H9 (cell line): ENCODE results near the gene CCDC174. TPM values are rescaled to one million over a fixed set of nuclear protein-coding genes. Genes with fewer than 3 reads are reported as not detected.

Experiments
- DNase-seq: peaks from one replicate; pipeline ENCODE4 v3.0.0-alpha.2; 2017
- H2AFZ ChIP-seq: one replicate; pipeline ENCODE4 v1.6.1; 2013; ENCODE audit warnings: mild to moderate bottlenecking, low read length, control low read depth, moderate library complexity
- H2AK5ac ChIP-seq: 2 replicates; pipeline ENCODE4 v1.6.1; 2013; ENCODE audit warnings: low read length, control low read depth, mixed read lengths; ENCODE audit not compliant: insufficient read length
- H2BK120ac ChIP-seq: one replicate; pipeline ENCODE4 v1.6.1; 2013; ENCODE audit warnings: low read depth, mild to moderate bottlenecking, low read length, control low read depth, inconsistent platforms; ENCODE audit not compliant: poor library complexity, severe bottlenecking
- H2BK12ac ChIP-seq: 2 replicates; pipeline ENCODE4 v1.6.1; 2013; ENCODE audit warnings: low read length, control low read depth, mixed read lengths, low read depth; ENCODE audit not compliant: insufficient read length
- H2BK15ac ChIP-seq: 2 replicates; pipeline ENCODE4 v1.6.1; 2013; ENCODE audit warnings: low read depth, low read length, control low read depth
- H2BK20ac ChIP-seq: one replicate; pipeline ENCODE4 v1.6.1; 2013; ENCODE audit warnings: low read depth, mild to moderate bottlenecking, low read length, control low read depth, inconsistent platforms; ENCODE audit not compliant: poor library complexity, severe bottlenecking
- H2BK5ac ChIP-seq: 2 replicates; pipeline ENCODE4 v1.6.1; 2013; ENCODE audit warnings: low read length, control low read depth, mixed read lengths; ENCODE audit not compliant: insufficient read length
- H3K14ac ChIP-seq: 2 replicates; pipeline ENCODE4 v1.6.1; 2013; ENCODE audit warnings: low read length, control low read depth; ENCODE audit not compliant: insufficient read depth
- H3K18ac ChIP-seq: 2 replicates; pipeline ENCODE4 v1.6.1; 2013; ENCODE audit warnings: low read depth, mild to moderate bottlenecking, mixed read lengths, low read length, control low read depth; ENCODE audit not compliant: insufficient read length
- H3K23ac ChIP-seq: 2 replicates; pipeline ENCODE4 v1.6.1; 2013; ENCODE audit warnings: low read length, control low read depth, mixed read lengths, low read depth; ENCODE audit not compliant: insufficient read length
- H3K23me2 ChIP-seq: 2 replicates; pipeline ENCODE4 v1.6.1; 2013; ENCODE audit warnings: low read depth, mild to moderate bottlenecking, mixed read lengths, low read length, control low read depth; ENCODE audit not compliant: insufficient read length, poor library complexity, severe bottlenecking
- H3K27ac ChIP-seq: 2 replicates; pipeline ENCODE4 v1.5.1; 2013; ENCODE audit warnings: low read length, control low read depth, mixed read lengths, low read depth; ENCODE audit not compliant: insufficient read length
- H3K27me3 ChIP-seq: 2 replicates; pipeline ENCODE4 v1.6.1; 2013; ENCODE audit warnings: low read length, control low read depth, inconsistent platforms; ENCODE audit not compliant: insufficient read depth
- H3K4ac ChIP-seq: 2 replicates; pipeline ENCODE4 v1.6.1; 2013; ENCODE audit warnings: low read depth, mild to moderate bottlenecking, control low read depth, inconsistent platforms, low read length, moderate library complexity
- H3K4me1 ChIP-seq: 2 replicates; pipeline ENCODE4 v1.6.1; 2013; ENCODE audit warnings: low read length, control low read depth, inconsistent platforms; ENCODE audit not compliant: insufficient read depth
- H3K4me2 ChIP-seq: 2 replicates; pipeline ENCODE4 v1.6.1; 2013; ENCODE audit warnings: low read length, control low read depth, mixed read lengths; ENCODE audit not compliant: insufficient read length, insufficient read depth
- H3K56ac ChIP-seq: 2 replicates; pipeline ENCODE4 v1.6.1; 2013; ENCODE audit warnings: low read depth, mild to moderate bottlenecking, mixed read lengths, low read length, control low read depth; ENCODE audit not compliant: insufficient read length
- H3K79me1 ChIP-seq: 2 replicates; pipeline ENCODE4 v1.6.1; 2013; ENCODE audit warnings: low read depth, mild to moderate bottlenecking, moderate library complexity, low read length, control low read depth, inconsistent platforms; ENCODE audit not compliant: insufficient read depth, poor library complexity, severe bottlenecking
- H3K79me2 ChIP-seq: 2 replicates; pipeline ENCODE4 v1.6.1; 2013; ENCODE audit warnings: low read length, control low read depth, inconsistent platforms; ENCODE audit not compliant: insufficient read depth
- H3K9ac ChIP-seq: 2 replicates; pipeline ENCODE4 v1.6.1; 2013; ENCODE audit warnings: low read length, control low read depth, mixed read lengths; ENCODE audit not compliant: insufficient read length; ENCODE audit errors: extremely low read depth
- H3K9me3 ChIP-seq: one replicate; pipeline ENCODE4 v1.6.1; 2013; ENCODE audit warnings: low read depth, low read length, inconsistent platforms; ENCODE audit not compliant: control insufficient read depth
- H3T11ph ChIP-seq: one replicate; pipeline ENCODE4 v1.6.1; 2013; ENCODE audit warnings: mild to moderate bottlenecking, low read length, control low read depth, inconsistent platforms
- H4K20me1 ChIP-seq: one replicate; pipeline ENCODE4 v1.6.1; 2013; ENCODE audit not compliant: control insufficient read depth, insufficient read length, insufficient read depth
- H4K5ac ChIP-seq: 2 replicates; pipeline ENCODE4 v1.6.1; 2013; ENCODE audit warnings: low read depth, mild to moderate bottlenecking, mixed read lengths, low read length, control low read depth; ENCODE audit not compliant: insufficient read length
- H4K8ac ChIP-seq: replicated peaks from 2 replicates; pipeline ENCODE4 v1.6.1; 2013; ENCODE audit warnings: low read length, control low read depth, mixed read lengths, low read depth; ENCODE audit not compliant: insufficient read length
- H4K91ac ChIP-seq: 2 replicates; pipeline ENCODE4 v1.6.1; 2013; ENCODE audit warnings: low read depth, mild to moderate bottlenecking, moderate library complexity, mixed read lengths, low read length, control low read depth; ENCODE audit not compliant: insufficient read length
- H3K27ac Mint-ChIP-seq, 3 experiments: 2 replicates in 2 of 3; 3 replicates in 1 of 3; pipeline ENCODE4 v1.8.0; 2020 to 2021; ENCODE audit warnings: mixed read lengths in 3 of 3, mild to moderate bottlenecking in 1 of 3, moderate library complexity in 1 of 3
- H3K27me3 Mint-ChIP-seq: 2 replicates; pipeline ENCODE4 v1.8.0; 2021; ENCODE audit warnings: low read depth, mild to moderate bottlenecking, moderate library complexity, mixed read lengths
- H3K36me3 Mint-ChIP-seq, 3 experiments: 2 replicates in 2 of 3; 3 replicates in 1 of 3; pipeline ENCODE4 v1.8.0; 2020 to 2021; ENCODE audit warnings: low read depth in 3 of 3, mixed read lengths in 3 of 3; ENCODE audit not compliant: insufficient read depth in 1 of 3
- H3K4me1 Mint-ChIP-seq, 2 experiments: 2 replicates each; pipeline ENCODE4 v1.8.0; 2020; ENCODE audit warnings: mixed read lengths in 2 of 2
- H3K4me3 Mint-ChIP-seq, 2 experiments: 2 replicates in 1 of 2; 3 replicates in 1 of 2; pipeline ENCODE4 v1.8.0; 2020 to 2021; ENCODE audit warnings: mild to moderate bottlenecking in 2 of 2, mixed read lengths in 2 of 2, moderate library complexity in 1 of 2
- H3K9me3 Mint-ChIP-seq, 2 experiments: 2 replicates in 1 of 2; 3 replicates in 1 of 2; pipeline ENCODE4 v1.8.0; 2020; ENCODE audit warnings: mild to moderate bottlenecking in 2 of 2, mixed read lengths in 2 of 2, moderate library complexity in 1 of 2
- WGBS: extraction: QIAGEN DNeasy Blood & Tissue Kit; methylation state at CpG from one replicate; pipeline ENCODE4 v1.1.7; 2013; ENCODE audit warnings: missing lambda C conversion rate, low lambda C conversion rate, mixed read lengths; ENCODE audit not compliant: insufficient read length; ENCODE audit errors: extremely low coverage; 5-methylcytosine and 5-hydroxymethylcytosine counted together
- total RNA-seq: library from RNA; stranded (reverse); gene quantifications from 2 replicates; pipeline ENCODE4 v1.2.1, GENCODE V29; 2021
- TF ChIP-seq, protein P1 (sequence below): fragments of 200-600 bp; sonication (generic); conservative IDR thresholded peaks from 3 replicates; pipeline ENCODE4 v1.8.0; 2021; ENCODE audit warnings: antibody characterized with exemption, mild to moderate bottlenecking

Gene CCDC174
- total RNA-seq, 1 experiment from 2014 or later = 15.2 TPM

- Mint-ChIP-seq H3K36me3 (no peaks in the 10 kb centered on the region), H3K27me3 (peaks cover 16% of the 10 kb centered on the region), H3K4me3 (no peak overlapping the region), H3K27ac (no peak overlapping the region), H3K9me3 (no peaks in the 10 kb centered on the region), H3K4me1 (peaks cover 0 to 4% of the 10 kb centered on the region in 2 experiments; a peak in 2 of 4 replicates)
- Histone ChIP-seq H3K18ac (no peak overlapping the region), H3K23me2 (no peaks in the 10 kb centered on the region), H2BK5ac (no peak overlapping the region), H3K9me3 (no peaks in the 10 kb centered on the region), H3K27ac (no peak overlapping the region), H3K23ac (no peak overlapping the region), H3K9ac (no peak overlapping the region), H4K20me1 (no peaks in the 10 kb centered on the region), H2BK15ac (no peak overlapping the region), H2BK20ac (no peak overlapping the region), H4K5ac (no peak overlapping the region), H3K79me1 (no peaks in the 10 kb centered on the region), H3K27me3 (no peaks in the 10 kb centered on the region), H3T11ph (no peak overlapping the region), H3K56ac (no peak overlapping the region), H3K4me2 (no peak overlapping the region), H3K14ac (no peak overlapping the region), H2AK5ac (no peak overlapping the region), H3K79me2 (no peaks in the 10 kb centered on the region), H2AFZ (no peak overlapping the region), H2BK120ac (no peak overlapping the region), H3K4me1 (no peaks in the 10 kb centered on the region), H2BK12ac (no peak overlapping the region), H3K4ac (no peak overlapping the region), H4K91ac (no peak overlapping the region), H4K8ac (no peak overlapping the region)
- no peak for DNase-seq
- TF ChIP-seq, protein P1, sequence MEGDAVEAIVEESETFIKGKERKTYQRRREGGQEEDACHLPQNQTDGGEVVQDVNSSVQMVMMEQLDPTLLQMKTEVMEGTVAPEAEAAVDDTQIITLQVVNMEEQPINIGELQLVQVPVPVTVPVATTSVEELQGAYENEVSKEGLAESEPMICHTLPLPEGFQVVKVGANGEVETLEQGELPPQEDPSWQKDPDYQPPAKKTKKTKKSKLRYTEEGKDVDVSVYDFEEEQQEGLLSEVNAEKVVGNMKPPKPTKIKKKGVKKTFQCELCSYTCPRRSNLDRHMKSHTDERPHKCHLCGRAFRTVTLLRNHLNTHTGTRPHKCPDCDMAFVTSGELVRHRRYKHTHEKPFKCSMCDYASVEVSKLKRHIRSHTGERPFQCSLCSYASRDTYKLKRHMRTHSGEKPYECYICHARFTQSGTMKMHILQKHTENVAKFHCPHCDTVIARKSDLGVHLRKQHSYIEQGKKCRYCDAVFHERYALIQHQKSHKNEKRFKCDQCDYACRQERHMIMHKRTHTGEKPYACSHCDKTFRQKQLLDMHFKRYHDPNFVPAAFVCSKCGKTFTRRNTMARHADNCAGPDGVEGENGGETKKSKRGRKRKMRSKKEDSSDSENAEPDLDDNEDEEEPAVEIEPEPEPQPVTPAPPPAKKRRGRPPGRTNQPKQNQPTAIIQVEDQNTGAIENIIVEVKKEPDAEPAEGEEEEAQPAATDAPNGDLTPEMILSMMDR = no peak
- WGBS = no CpG with 5 or more reads among the region's 8 CpGs
These were observed 69.7 kb downstream of the CCDC174 start for GRCh38 chr3:14721126-14721864.

Other genes starting within 250 kb of the CCDC174 start
- gene SLC6A6, start 249.2 kb upstream of the CCDC174 start, total RNA-seq = 70.8 and 72.6 TPM in 2 replicates
- 3.1 and 3.2 TPM in 2 replicates for gene GRIP2, start 111.4 kb upstream of the CCDC174 start, total RNA-seq
- gene C3orf20, start 23.4 kb downstream of the CCDC174 start, total RNA-seq = not detected in 2 replicates
- 7.8 and 8.6 TPM in 2 replicates for gene FGD5, start 167.2 kb downstream of the CCDC174 start, total RNA-seq